NCI-H2107 treated with DMSO at 0.1 percent for 48 hours (cell line): ENCODE data around the gene KRTAP9-3.
"Not testable (repeated sequence)": the region's sequence is repeated elsewhere in the genome, so short reads cannot be mapped to it uniquely, and the experiment has no call there.

Experiments
- DNase-seq: peaks from one replicate; lab custom pipeline; 2025; ENCODE audit not compliant: unreplicated experiment; lab: John Stamatoyannopoulos, UW

KRTAP9-3 gene

DNA sequence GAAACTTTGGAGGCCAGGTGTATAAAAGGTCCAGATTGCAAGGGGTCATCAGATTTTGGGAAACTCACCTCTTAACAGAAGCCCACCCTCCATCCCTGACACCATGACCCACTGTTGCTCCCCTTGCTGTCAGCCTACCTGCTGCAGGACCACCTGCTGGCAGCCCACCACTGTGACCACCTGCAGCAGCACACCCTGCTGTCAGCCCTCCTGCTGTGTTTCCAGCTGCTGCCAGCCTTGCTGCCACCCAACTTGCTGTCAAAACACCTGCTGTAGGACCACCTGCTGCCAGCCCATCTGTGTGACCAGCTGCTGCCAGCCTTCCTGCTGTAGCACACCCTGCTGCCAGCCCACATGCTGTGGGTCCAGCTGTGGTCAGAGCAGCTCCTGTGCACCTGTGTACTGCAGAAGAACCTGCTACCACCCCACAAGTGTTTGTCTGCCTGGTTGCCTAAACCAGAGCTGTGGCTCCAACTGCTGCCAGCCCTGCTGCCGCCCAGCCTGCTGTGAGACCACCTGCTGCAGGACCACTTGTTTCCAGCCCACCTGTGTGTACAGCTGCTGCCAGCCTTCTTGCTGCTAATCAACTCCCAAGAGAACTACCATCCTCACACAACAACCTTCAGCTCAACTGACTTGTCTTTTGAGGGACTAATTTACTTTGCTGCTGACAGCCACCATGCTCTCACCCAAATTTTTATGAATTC is at the start of gene KRTAP9-3:
TSS of gene KRTAP9-3 (plus strand) at position 51 of the 707 bp plus-strand sequence. CDS start at position 104, 53 bp downstream.
- DNase-seq, result not testable (repeated sequence)

DNA sequence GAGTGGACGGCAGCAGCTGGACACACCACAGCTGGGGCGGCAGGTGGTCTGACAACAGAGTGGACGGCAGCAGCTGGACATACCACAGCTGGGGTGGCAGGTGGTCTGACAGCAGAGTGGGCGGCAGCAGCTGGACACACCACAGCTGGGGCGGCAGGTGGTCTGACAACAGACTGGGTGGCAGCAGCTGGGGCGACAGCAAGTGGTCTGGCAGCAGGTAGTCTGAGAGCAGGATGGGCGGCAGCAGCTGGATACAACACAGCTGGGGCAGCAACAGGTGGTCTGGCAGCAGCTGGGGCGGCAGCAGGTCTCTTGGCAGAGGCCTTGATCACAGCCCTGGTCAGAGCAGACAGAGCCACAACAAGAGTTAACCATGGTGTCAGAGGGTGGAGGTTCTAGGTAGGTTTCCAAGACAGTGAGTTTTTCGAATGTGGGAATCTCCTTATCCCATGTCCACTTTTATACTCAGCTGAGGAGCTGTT is 47.7 kb upstream of the KRTAP9-3 start, which contains the start of gene KRTAP4-1:
TSS of gene KRTAP4-1 (minus strand) at position 432 of the 482 bp plus-strand sequence. CDS start at position 375, 57 bp downstream.
- no peak for DNase-seq

DNA sequence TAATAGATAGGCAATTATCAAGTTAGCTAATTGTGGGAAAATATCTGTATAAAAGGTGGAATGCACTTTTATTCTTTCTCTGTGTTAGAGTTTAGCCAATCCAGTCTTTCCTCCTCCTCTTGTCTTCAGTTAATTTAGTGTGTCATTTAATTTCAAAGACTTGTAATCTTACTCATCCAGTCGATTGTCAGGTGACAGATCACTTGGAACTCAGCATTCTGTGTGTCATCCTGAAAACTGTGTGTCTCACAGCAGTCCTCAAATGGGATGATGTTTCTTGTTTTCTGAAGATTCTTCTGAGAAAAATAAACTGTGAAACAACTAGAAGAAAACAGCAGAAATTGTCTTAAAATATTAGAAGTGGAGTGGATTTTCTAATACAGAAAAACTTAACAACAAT is 47.2 kb upstream of the KRTAP9-3 start:
- no peak for DNase-seq

GRCh38 chr17:41186872-41187271 is 45.4 kb upstream of the KRTAP9-3 start:
- DNase-seq, result no peak

GRCh38 chr17:41189837-41190318 is 42.4 kb upstream of the KRTAP9-3 start, which contains the start of gene KRTAP9-1:
Gene KRTAP9-1 (plus strand): TSS chr17:41189887. CDS start chr17:41189887, 0 bp downstream.
- DNase-seq, result not testable (repeated sequence)

DNA sequence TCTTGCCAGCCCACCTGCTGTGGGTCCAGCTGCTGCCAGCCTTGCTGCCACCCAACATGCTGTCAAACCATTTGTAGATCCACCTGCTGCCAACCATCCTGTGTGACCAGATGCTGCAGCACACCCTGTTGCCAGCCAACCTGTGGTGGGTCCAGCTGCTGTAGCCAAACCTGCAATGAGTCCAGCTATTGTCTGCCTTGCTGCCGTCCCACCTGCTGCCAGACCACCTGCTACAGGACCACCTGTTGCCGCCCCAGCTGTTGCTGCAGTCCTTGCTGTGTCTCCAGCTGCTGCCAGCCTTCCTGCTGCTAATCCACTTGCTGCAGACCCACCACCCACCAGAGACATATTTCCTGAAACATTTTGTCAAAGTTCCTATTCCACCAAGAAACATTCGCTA is 41.9 kb upstream of the KRTAP9-3 start:
- DNase-seq, result no peak

GRCh38 chr17:41196068-41196467 is 36.2 kb upstream of the KRTAP9-3 start:
- DNase-seq, result no peak

DNA sequence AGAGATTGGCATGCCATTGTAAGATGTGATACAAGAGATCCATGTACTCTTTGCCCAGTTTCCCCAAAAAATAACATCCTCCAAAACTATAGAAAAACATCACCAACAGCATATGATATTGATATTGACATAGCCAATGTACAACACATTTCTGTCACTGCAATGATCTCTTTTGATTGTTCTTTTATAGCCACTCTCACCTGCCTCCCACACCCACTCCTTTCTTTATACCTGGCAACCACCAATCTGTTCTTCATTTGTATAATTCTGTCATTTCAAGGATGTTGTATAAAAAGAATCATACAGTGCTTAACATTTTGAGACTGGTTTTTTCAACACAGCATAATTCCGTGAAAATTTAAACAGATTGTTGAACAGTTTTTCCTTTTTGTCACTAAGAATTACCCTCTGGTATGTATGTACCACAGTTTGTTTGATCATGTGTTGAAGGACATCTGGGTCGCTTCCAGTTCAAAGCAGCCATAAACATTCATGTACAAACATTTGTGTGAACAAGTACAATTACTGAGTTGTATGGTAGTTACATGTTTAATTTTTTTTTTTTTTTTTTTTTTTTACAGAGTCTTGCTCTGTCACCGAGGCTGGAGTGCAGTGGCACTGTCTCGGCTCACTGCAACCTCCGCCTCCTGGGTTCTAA is 32.7 kb upstream of the KRTAP9-3 start:
- no peak for DNase-seq

DNA sequence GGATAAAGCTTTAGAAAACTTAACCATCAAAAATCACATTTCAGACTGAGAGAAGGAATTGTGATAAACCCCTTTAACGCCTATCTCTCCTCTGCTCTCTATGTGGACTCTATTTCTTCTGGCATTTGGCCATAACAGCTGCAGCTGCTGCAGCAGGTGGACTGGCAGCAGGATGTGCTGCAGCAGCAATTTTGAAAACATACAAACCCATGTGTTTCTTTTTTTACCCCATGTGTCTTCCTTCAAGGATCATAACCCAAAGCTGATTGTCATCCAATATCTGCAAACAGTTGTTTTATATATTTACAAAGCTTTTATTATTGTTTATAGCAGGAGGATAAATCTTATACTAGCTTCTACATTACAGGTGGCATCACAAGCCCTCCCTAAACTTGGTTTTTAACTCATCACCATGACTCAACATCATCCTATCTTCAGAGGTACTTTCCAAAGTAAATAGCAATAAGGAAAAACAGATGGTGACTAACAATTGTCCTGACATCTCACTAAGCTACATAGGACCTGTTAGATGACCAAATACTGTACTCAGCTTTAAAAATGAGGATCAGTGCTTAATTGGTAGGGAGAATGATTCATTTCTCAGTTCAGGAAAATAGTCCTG is 20.3 kb upstream of the KRTAP9-3 start:
- peak; percentile 11 for DNase-seq

GRCh38 chr17:41212524-41213169 is 19.6 kb upstream of the KRTAP9-3 start:
- DNase-seq, result peak; percentile 28

- no peak for DNase-seq
Measured at GRCh38 chr17:41215681-41216080, 16.6 kb upstream of the KRTAP9-3 start.

DNA sequence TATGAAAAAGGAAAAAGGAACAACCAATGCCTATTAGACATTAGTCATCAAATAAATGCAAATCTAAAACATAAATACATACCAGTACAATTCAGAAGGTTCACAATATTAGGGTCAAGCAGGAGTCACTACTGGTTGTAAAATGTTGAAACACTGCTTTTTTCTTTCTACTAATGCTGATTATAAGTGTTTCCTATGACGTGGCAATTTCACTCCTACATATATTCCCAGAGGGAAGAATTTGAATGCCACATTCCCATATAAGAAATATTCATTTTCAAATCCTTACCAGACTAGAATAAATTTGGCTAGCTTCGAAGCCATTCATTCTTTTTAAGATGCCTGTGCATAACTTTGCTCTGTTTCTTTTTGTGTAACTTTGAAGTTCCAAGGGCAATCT is 8.4 kb upstream of the KRTAP9-3 start:
- no peak for DNase-seq

- DNase-seq, result no peak
Measured at GRCh38 chr17:41226051-41226450, 6.2 kb upstream of the KRTAP9-3 start.

DNA sequence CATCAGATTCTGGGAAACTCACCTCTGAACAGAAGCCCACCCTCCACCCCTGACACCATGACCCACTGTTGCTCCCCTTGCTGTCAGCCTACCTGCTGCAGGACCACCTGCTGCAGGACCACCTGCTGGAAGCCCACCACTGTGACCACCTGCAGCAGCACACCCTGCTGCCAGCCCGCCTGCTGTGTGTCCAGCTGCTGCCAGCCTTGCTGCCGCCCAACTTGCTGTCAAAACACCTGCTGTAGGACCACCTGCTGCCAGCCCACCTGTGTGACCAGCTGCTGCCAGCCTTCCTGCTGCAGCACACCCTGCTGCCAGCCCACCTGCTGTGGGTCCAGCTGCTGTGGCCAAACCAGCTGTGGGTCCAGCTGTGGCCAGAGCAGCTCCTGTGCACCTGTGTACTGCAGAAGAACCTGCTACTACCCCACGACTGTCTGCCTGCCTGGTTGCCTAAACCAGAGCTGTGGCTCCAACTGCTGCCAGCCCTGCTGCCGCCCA is 5.6 kb upstream of the KRTAP9-3 start, which contains the start of gene KRTAP9-2:
TSS of gene KRTAP9-2 (plus strand) at position 51 of the 498 bp plus-strand sequence. CDS start at position 58, 7 bp downstream.
- not testable (repeated sequence) for DNase-seq

DNA sequence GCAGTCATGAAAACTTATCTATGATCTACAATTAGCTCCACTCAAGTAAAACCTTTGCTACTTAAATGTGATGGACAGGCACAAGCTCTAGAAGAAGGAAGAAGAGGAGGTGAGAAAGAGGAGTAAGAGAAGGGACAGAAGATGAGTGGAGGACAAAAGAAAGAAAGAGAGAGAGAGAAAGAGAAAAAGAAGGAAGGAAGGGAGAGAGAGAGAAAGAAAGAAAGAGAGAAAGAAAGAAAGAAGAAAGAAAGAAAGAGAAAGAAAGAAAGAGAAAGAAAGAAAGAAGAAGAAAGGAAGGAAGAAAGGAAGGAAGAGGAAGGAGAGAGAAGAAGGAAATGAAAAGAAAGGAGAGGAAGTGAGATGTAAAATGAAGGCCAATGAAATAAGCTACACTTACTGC is 2.2 kb upstream of the KRTAP9-3 start:
- DNase-seq, result no peak

GRCh38 chr17:41231731-41232130 is 518 bp upstream of the KRTAP9-3 start:
- no peak for DNase-seq

DNA sequence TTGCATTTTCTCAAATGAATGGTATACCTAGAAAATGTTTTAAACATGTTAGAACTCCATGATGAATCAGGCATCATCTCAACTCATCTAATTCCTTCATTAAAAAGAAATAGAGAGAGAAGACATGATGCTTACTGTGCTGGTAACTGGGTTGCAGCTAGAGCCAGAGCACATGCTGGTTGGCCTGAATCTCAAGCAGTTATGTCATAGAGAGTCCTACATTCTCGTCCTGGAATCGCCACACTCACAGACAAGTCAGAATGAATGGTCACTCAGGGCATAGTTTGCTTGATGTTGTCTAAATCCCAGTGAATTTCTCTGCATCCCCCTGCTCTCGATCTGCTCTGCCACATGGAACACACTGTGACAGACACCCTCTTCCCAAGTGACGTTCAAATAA is 4.9 kb downstream of the KRTAP9-3 start:
- DNase-seq, result not testable (repeated sequence)

- DNase-seq, result not testable (repeated sequence)
Measured at GRCh38 chr17:41237949-41238437, 5.7 kb downstream of the KRTAP9-3 start, which contains the start of gene KRTAP9-8. Gene KRTAP9-8 (plus strand): TSS chr17:41237999. CDS start chr17:41238052, 53 bp downstream.

- not testable (repeated sequence) for DNase-seq
Measured at GRCh38 chr17:41246995-41247787, 14.9 kb downstream of the KRTAP9-3 start.
